PC-3 (cell line): ENCODE measurements around the gene MEST.

Experiments
- EZH2 ChIP-seq: fragments of 300-600 bp; sonication (generic); IDR thresholded peaks from one replicate; pipeline ENCODE4 v1.6.1; 2017; ENCODE audit warnings: antibody characterized with exemption, mild to moderate bottlenecking, low read length; ENCODE audit not compliant: unreplicated experiment
- TF ChIP-seq, protein P1 (sequence below): fragments of 300-600 bp; sonication (generic); conservative IDR thresholded peaks from 2 replicates; pipeline ENCODE4 v1.5.1; 2017; ENCODE audit warnings: antibody characterized with exemption, low read depth, mild to moderate bottlenecking, low read length

DNA sequence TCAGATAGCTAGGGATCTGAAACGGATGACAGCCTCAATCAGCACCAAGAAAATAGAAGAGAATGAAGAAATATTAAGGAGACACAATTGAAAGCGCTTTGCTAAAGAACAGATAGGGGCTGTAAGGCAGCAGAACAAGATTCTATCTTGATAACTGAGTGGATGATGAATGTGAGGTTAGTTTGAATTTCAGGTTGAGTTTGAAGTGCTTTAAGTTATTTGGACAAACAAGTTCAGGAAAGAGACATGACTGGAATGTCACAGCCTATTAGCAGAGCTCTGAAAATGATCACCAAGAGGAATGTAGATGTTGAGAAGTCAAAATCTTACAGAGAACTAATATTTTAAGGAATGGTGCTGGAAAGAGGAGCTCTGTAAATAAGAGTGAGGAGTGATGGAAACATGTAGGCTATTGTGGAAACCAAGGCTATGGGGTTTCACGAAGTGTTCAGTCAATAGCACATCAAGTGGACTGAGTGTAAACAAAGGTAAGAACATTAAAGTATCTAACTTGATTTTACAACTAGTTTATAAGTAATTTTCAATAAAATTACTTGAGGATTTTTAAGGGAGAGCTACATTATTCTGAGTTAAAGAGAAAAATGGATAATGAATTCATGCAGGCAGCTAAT lies 61.6 kb downstream of the MEST start:
- TF ChIP-seq, protein P1, sequence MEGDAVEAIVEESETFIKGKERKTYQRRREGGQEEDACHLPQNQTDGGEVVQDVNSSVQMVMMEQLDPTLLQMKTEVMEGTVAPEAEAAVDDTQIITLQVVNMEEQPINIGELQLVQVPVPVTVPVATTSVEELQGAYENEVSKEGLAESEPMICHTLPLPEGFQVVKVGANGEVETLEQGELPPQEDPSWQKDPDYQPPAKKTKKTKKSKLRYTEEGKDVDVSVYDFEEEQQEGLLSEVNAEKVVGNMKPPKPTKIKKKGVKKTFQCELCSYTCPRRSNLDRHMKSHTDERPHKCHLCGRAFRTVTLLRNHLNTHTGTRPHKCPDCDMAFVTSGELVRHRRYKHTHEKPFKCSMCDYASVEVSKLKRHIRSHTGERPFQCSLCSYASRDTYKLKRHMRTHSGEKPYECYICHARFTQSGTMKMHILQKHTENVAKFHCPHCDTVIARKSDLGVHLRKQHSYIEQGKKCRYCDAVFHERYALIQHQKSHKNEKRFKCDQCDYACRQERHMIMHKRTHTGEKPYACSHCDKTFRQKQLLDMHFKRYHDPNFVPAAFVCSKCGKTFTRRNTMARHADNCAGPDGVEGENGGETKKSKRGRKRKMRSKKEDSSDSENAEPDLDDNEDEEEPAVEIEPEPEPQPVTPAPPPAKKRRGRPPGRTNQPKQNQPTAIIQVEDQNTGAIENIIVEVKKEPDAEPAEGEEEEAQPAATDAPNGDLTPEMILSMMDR = no peak
- no peak for TF ChIP-seq EZH2
